HG03095 (cell line): Measurements from ENCODE around the gene HABP4.

Experiments used
- ATAC-seq: cut with Tn5 transposase; IDR thresholded peaks from one replicate; pipeline ENCODE4 v1.9.1; 2021; ENCODE audit warnings: moderate library complexity; ENCODE audit not compliant: unreplicated experiment

Gene HABP4

GRCh38 chr9:96449845-96450612 is at the start of gene HABP4:
HABP4 (plus strand) TSS chr9:96450169; CDS start chr9:96450280, 111 bp downstream.
- peak; percentile 92 for ATAC-seq

- no peak for ATAC-seq
Observed at GRCh38 chr9:96408409-96409280, 41.3 kb upstream of the HABP4 start.

- no peak for ATAC-seq
Observed at GRCh38 chr9:96411129-96411838, 38.7 kb upstream of the HABP4 start.

- ATAC-seq, result no peak
Observed at GRCh38 chr9:96412174-96412913, 37.6 kb upstream of the HABP4 start.

GRCh38 chr9:96413302-96414221 is 36.4 kb upstream of the HABP4 start:
- peak; percentile 28 for ATAC-seq

GRCh38 chr9:96417051-96417586 is 32.9 kb upstream of the HABP4 start:
- peak; percentile 16 for ATAC-seq

- no peak for ATAC-seq
Observed at GRCh38 chr9:96417661-96418082, 32.3 kb upstream of the HABP4 start.

- ATAC-seq, result peak; percentile 58
Observed at GRCh38 chr9:96418083-96418919, 31.7 kb upstream of the HABP4 start, which contains the start of gene ZNF367. ZNF367 (minus strand) TSS chr9:96418370; CDS start chr9:96418032, 338 bp downstream.

- peak; percentile 34 for ATAC-seq
Observed at GRCh38 chr9:96418920-96419690, 30.9 kb upstream of the HABP4 start.

GRCh38 chr9:96419691-96419969 is 30.3 kb upstream of the HABP4 start:
- ATAC-seq, result no peak

- ATAC-seq, result no peak
Observed at GRCh38 chr9:96420468-96421219, 29.3 kb upstream of the HABP4 start.

GRCh38 chr9:96423322-96423984 is 26.5 kb upstream of the HABP4 start:
- no peak for ATAC-seq

- ATAC-seq, result no peak
Observed at GRCh38 chr9:96423985-96424336, 26.0 kb upstream of the HABP4 start.

GRCh38 chr9:96425500-96426169 is 24.3 kb upstream of the HABP4 start:
- no peak for ATAC-seq

GRCh38 chr9:96429732-96430131 is 20.2 kb upstream of the HABP4 start:
- ATAC-seq, result no peak

- ATAC-seq, result no peak
Observed at GRCh38 chr9:96430377-96430776, 19.6 kb upstream of the HABP4 start.
